Gastrocnemius medialis (tissue), 4 donors: ENCODE measurements around the gene PRR12. TPM values are rescaled to one million over a fixed set of nuclear protein-coding genes. Genes with fewer than 3 reads are reported as not detected.

Source experiments
- ATAC-seq, 2 donors: fragments of 150-250 bp; one replicate each; pipeline ENCODE4 v1.9.1; 2016
- DNase-seq, 2 donors: peaks; one replicate each; pipeline ENCODE4 v3.0.0-alpha.2; 2019
- H3K27ac ChIP-seq, 4 donors: fragments of 200-600 bp; sonication (generic); 1 replicate in 1 of 4; 2 replicates in 3 of 4; pipeline ENCODE4 v1.5.1; 2016 to 2018; ENCODE audit warnings: mild to moderate bottlenecking in 2 of 4, moderate library complexity in 1 of 4
- H3K27me3 ChIP-seq, 3 donors: fragments of 200-600 bp; sonication (generic) in 2 of 3; 1 replicate in 1 of 3; 2 replicates in 2 of 3; pipeline versions ENCODE4 v1.5.1 to v1.6.0; 2016 to 2019; ENCODE audit warnings: mild to moderate bottlenecking in 1 of 3, moderate library complexity in 1 of 3
- H3K36me3 ChIP-seq, 2 donors: fragments of 200-600 bp; sonication (generic) in 1 of 2; one replicate each; pipeline ENCODE4 v1.5.1; 2017 to 2018
- H3K4me1 ChIP-seq, 2 donors: fragments of 200-600 bp; sonication (generic) in 1 of 2; one replicate each; pipeline ENCODE4 v1.5.1; 2016 to 2017; ENCODE audit warnings: mild to moderate bottlenecking in 2 of 2
- H3K4me3 ChIP-seq, 4 donors: fragments of 200-600 bp; sonication (generic) in 3 of 4; 1 replicate in 1 of 4; 2 replicates in 3 of 4; pipeline ENCODE4 v1.5.1; 2016 to 2019; ENCODE audit warnings: mild to moderate bottlenecking in 2 of 4
- H3K9me3 ChIP-seq, 3 donors: fragments of 200-600 bp; sonication (generic) in 2 of 3; 1 replicate in 1 of 3; 2 replicates in 2 of 3; pipeline ENCODE4 v1.5.1; 2016 to 2019
- CTCF ChIP-seq, 5 experiments: fragments of 450-650 bp in 3 of 5; fragments of 200-600 bp in 2 of 5; sonication (generic) in 2 of 5; IDR thresholded peaks in 4 of 5; conservative IDR thresholded peaks in 1 of 5; 1 replicate in 4 of 5; 2 replicates in 1 of 5; pipeline ENCODE4 v1.5.1; 2016 to 2019; ENCODE audit warnings: antibody characterized with exemption in 5 of 5, mild to moderate bottlenecking in 3 of 5, moderate library complexity in 3 of 5
- POLR2A ChIP-seq, 2 donors: fragments of 450-650 bp; IDR thresholded peaks; one replicate each; pipeline ENCODE4 v1.6.1; 2017; ENCODE audit warnings: antibody characterized with exemption in 2 of 2, mild to moderate bottlenecking in 2 of 2, moderate library complexity in 2 of 2
- in situ Hi-C, 4 donors: fragments of 200-750 bp; cut with MboI; loops; one replicate each; pipeline versions ENCODE4 v1.15.0 to v1.8.0; 2017; ENCODE audit warnings: low sequenced_read_pairs in 4 of 4
- intact Hi-C: fragments of 100-400 bp; cut with DNase I; formaldehyde crosslinking; loops from one replicate; pipeline ENCODE4 v1.15.1; 2023; ENCODE audit warnings: low total_unique reads
- total RNA-seq, 4 donors: library from RNA; depleted of rRNA; stranded (reverse); fragments of >200 nt; gene quantifications; one replicate each; pipeline versions ENCODE4 v1.1.0 to v1.2.3, GENCODE V29; 2016

Gene PRR12
- total RNA-seq, 4 donors from 2014 or later, result 3.4 to 7.7 (median 3.8) TPM

GRCh38 chr19:49544154-49544553 is 46.8 kb upstream of the PRR12 start:
- Histone ChIP-seq H3K27me3 (no peaks in the 10 kb centered on the region), H3K36me3 (no peaks in the 10 kb centered on the region), H3K4me1 (peaks cover 0 to 5% of the 10 kb centered on the region in 2 donors), H3K9me3 (no peaks in the 10 kb centered on the region), H3K27ac (no peak overlapping the region), H3K4me3 (no peak overlapping the region)
- in situ Hi-C loops, result loop anchor here in 1 of 4 donors (25.0 kb wide), 1 partner anchor 157 kb away; the partner anchor contains the start of gene KASH5
- ATAC-seq (no peak), DNase-seq (no peak)
- TF ChIP-seq POLR2A (IDR thresholded peaks at IDR 0.05) (no peak), CTCF (IDR thresholded peaks at IDR 0.05 in 4 of 5, conservative IDR thresholded peaks at IDR 0.05 in 1 of 5) (no peak)
- intact Hi-C loops, result no loop called here

GRCh38 chr19:49546825-49547565 is 44.0 kb upstream of the PRR12 start:
- no peaks in the 10 kb centered on the region for H3K36me3 ChIP-seq
- DNase-seq (peak; percentile 62), ATAC-seq (peak; percentile 93 to 97)
- no peaks in the 10 kb centered on the region for H3K9me3 ChIP-seq
- H3K4me1 ChIP-seq, result peaks cover 0 to 5% of the 10 kb centered on the region in 2 donors
- TF ChIP-seq CTCF (IDR thresholded peaks at IDR 0.05 in 4 of 5, conservative IDR thresholded peaks at IDR 0.05 in 1 of 5) (peak; percentile 78 to 89 (median 88)), POLR2A (IDR thresholded peaks at IDR 0.05) (no peak)
- peak overlapping the region in 2 of 4 donors; percentile 12 to 30 for H3K4me3 ChIP-seq
- intact Hi-C loops (loop anchor here (1.0 to 2.0 kb wide), 3 partner anchors 24 to 73 kb away; partner anchors contain the start of gene FLT3LG), in situ Hi-C loops (loop anchor here in 3 of 4 donors (5.0 to 25.0 kb wide), 2 partner anchors 40 to 160 kb away; partner anchors contain the start of gene KASH5 (in 1 of the 3))
- H3K27me3 ChIP-seq, result no peaks in the 10 kb centered on the region
- H3K27ac ChIP-seq, result peak overlapping the region in 1 of 4 donors; percentile 18

GRCh38 chr19:49549045-49549444 is 41.9 kb upstream of the PRR12 start:
- in situ Hi-C loops (loop anchor here in 3 of 4 donors (5.0 to 25.0 kb wide), 2 partner anchors 42 to 162 kb away; partner anchors contain the start of gene KASH5 (in 1 of the 3)), intact Hi-C loops (no loop called here)
- TF ChIP-seq CTCF (IDR thresholded peaks at IDR 0.05 in 4 of 5, conservative IDR thresholded peaks at IDR 0.05 in 1 of 5) (no peak), POLR2A (IDR thresholded peaks at IDR 0.05) (no peak)
- no peaks in the 10 kb centered on the region for H3K36me3 ChIP-seq
- peaks cover 0 to 5% of the 10 kb centered on the region in 2 donors for H3K4me1 ChIP-seq
- DNase-seq, result no peak
- H3K4me3 ChIP-seq, result no peak overlapping the region
- no peak for ATAC-seq
- no peaks in the 10 kb centered on the region for H3K9me3 ChIP-seq
- H3K27me3 ChIP-seq, result no peaks in the 10 kb centered on the region
- H3K27ac ChIP-seq, result no peak overlapping the region

GRCh38 chr19:49551531-49551930 is 39.5 kb upstream of the PRR12 start:
- no peak for TF ChIP-seq POLR2A (IDR thresholded peaks at IDR 0.05)
- no peak overlapping the region for H3K4me3 ChIP-seq
- no peak for ATAC-seq
- no peaks in the 10 kb centered on the region for H3K9me3 ChIP-seq
- H3K4me1 ChIP-seq, result peaks cover 0 to 4% of the 10 kb centered on the region in 2 donors
- no peak overlapping the region for H3K27ac ChIP-seq
- in situ Hi-C loops, result no loop called here
- H3K27me3 ChIP-seq, result no peaks in the 10 kb centered on the region
- peaks cover 0 to 14% of the 10 kb centered on the region in 2 donors for H3K36me3 ChIP-seq
- no peak for DNase-seq
- intact Hi-C loops, result no loop called here

GRCh38 chr19:49552749-49553148 is 38.2 kb upstream of the PRR12 start:
- in situ Hi-C loops (no loop called here), intact Hi-C loops (no loop called here)
- TF ChIP-seq POLR2A (IDR thresholded peaks at IDR 0.05) (no peak), CTCF (IDR thresholded peaks at IDR 0.05 in 4 of 5, conservative IDR thresholded peaks at IDR 0.05 in 1 of 5) (no peak)
- Histone ChIP-seq H3K27ac (no peak overlapping the region), H3K4me1 (no peaks in the 10 kb centered on the region), H3K27me3 (no peaks in the 10 kb centered on the region), H3K4me3 (no peak overlapping the region), H3K36me3 (peaks cover 0 to 25% of the 10 kb centered on the region in 2 donors), H3K9me3 (no peaks in the 10 kb centered on the region)
- DNase-seq (no peak), ATAC-seq (no peak)
